ENCODE data around the gene FRYL.
"Not testable (repeated sequence)": the region's sequence is repeated elsewhere in the genome, so short reads cannot be mapped to it uniquely, and the experiment has no call there.

Gene FRYL

DNA sequence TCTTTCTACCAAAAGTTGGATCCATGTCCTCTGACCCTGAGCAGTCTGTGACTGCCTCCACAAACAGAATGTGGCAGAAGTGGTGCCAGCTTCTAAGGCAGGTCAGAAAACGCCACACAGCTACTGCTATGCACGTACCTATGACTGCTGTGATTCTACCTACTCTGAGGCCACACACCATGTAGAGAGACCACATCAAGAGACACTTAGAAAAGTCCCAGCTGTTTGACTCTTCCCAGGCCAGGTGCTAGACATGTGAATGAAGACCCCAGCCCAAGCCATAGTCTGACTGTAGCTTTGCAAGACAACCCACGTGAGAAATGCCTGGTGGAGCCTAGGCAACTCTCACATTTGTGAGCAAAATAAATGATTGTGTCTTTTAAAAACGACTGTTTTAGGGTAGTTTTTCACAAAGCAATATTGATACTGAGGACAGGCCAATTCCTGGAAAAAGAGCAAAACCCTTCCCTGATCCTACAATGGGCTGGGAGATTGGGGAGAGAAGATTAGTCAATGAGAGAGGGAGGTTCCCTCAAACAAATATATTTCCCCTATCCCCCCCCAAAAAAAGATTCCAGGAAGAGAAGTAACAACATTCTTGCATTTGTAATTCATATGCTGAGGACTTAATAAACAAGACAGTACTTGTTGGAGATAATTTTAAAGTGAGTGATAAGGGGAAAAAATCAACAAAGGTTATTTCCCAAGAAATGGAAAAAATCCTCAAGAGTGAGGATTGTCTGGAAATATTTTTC, 33.3 kb downstream of the FRYL start:
- no peak overlapping the region for H3K9ac ChIP-seq (ENCODE audit: insufficient read length)
- no peaks in the 10 kb centered on the region for H3K36me3 ChIP-seq (ENCODE audit: insufficient read depth, low read length)
- TF ChIP-seq POLR2AphosphoS5 (IDR thresholded peaks at IDR 0.05; ENCODE audit: borderline replicate concordance, low read depth, low read length) (no peak), FOXP2 (optimal IDR thresholded peaks at IDR 0.05; ENCODE audit: control extremely low read depth, extremely low read length, insufficient read depth) (no peak), EZH2 (IDR thresholded peaks at IDR 0.05) (no peak)
- no peak for DNase-seq (ENCODE audit: low read depth, low spot score)
- H3K27ac ChIP-seq, result no peak overlapping the region
- H3K4me3 ChIP-seq, result no peak overlapping the region
- no peaks in the 10 kb centered on the region for H3K9me3 ChIP-seq (ENCODE audit: low read depth, low read length)

DNA sequence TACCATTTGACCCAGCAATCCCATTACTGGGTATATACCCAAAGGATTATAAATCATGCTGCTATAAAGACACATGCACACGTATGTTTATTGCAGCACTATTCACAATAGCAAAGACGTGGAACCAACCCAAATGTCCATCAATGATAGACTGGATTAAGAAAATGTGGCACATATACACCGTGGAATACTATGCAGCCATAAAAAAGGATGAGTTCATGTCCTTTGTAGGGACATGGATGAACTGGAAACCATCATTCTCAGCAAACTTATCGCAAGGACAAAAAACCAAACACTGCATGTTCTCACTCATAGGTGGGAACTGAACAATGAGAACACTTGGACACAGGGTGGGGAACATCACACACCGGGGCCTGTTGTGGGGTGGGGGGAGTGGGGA, 34.9 kb downstream of the FRYL start:
- H3K9ac ChIP-seq (ENCODE audit: insufficient read length); H3K9me3 ChIP-seq (ENCODE audit: low read depth, low read length): not testable (repeated sequence)

DNA sequence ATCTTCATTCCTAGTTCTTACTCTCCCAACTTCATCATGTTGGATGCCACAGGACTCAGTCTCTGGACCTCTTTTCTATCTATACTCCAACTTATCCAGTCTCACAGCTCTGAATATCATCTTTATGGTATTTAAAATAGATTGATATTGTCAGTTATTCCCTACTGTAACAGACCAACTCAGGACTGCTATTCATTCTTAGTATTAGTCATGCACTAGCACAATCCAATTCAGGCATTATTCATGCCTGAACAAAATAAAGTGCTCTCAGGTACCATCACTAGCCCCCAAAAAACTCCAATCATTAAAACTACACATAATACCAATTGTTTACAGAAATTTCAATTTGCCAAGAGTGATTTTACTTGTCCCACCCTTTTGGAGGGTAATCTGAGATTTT, 37.7 kb downstream of the FRYL start:
- H3K4me3 ChIP-seq, result no peak overlapping the region
- H3K36me3 ChIP-seq (ENCODE audit: insufficient read depth, low read length), result no peaks in the 10 kb centered on the region
- no peak for TF ChIP-seq FOXP2 (optimal IDR thresholded peaks at IDR 0.05; ENCODE audit: control extremely low read depth, extremely low read length, insufficient read depth)
- no peak for TF ChIP-seq EZH2 (IDR thresholded peaks at IDR 0.05)
- no peak for TF ChIP-seq POLR2AphosphoS5 (IDR thresholded peaks at IDR 0.05; ENCODE audit: borderline replicate concordance, low read depth, low read length)
- DNase-seq (ENCODE audit: low read depth, low spot score), result no peak
- H3K27ac ChIP-seq, result no peak overlapping the region
- H3K9ac ChIP-seq (ENCODE audit: insufficient read length), result no peak overlapping the region
- H3K9me3 ChIP-seq (ENCODE audit: low read depth, low read length), result no peaks in the 10 kb centered on the region

More for the DNA sequence above, 34.9 kb downstream of the FRYL start:
- H3K27ac ChIP-seq; H3K4me3 ChIP-seq; H3K36me3 ChIP-seq (ENCODE audit: insufficient read depth, low read length); DNase-seq (ENCODE audit: low read depth, low spot score): not testable (repeated sequence)

DNA sequence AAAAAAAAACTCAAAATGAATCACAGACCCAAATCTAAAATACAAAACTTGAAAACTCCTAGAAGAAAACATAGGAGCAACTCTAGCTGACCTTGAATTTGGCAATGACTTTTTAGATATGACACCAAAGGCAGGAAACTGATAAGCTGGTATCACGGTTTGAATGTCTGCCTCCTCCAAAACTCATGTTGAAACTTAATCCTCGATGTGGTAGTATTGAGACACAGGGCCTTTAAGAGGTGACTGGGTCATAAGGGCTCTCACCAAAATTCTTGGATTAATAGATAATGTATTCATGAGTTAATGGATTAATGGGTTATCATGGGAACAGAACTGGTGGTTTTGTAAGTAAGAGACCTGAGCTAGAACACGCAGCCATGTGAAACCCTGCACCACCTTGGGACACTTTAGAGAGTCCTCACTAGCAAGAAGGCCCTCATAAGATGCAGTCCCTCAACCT, 40.5 kb downstream of the FRYL start:
- H3K9me3 ChIP-seq (ENCODE audit: low read depth, low read length), result no peaks in the 10 kb centered on the region
- no peak overlapping the region for H3K27ac ChIP-seq
- no peak overlapping the region for H3K4me3 ChIP-seq
- no peak overlapping the region for H3K9ac ChIP-seq (ENCODE audit: insufficient read length)
- H3K36me3 ChIP-seq (ENCODE audit: insufficient read depth, low read length), result no peaks in the 10 kb centered on the region
- DNase-seq (ENCODE audit: low read depth, low spot score), result no peak
- TF ChIP-seq FOXP2 (optimal IDR thresholded peaks at IDR 0.05; ENCODE audit: control extremely low read depth, extremely low read length, insufficient read depth) (no peak), EZH2 (IDR thresholded peaks at IDR 0.05) (no peak), POLR2AphosphoS5 (IDR thresholded peaks at IDR 0.05; ENCODE audit: borderline replicate concordance, low read depth, low read length) (no peak)

DNA sequence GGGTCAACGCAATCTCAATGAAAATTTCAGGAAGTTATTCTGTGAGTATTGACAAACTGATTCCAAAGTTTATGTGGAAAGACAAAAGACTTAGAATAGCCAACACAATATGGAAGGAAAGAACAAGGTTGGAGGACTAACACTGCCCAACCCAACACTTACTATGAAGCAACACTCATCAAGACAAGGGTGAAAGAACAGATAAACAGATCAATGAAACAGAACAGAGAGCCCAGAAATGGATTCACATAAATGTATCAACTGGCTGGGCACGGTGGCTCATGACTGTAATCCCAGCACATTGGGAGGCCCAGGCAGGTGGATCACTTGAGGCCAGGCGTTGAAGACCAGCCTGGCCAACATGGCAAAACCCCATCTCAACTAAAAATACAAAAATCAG, 41.2 kb downstream of the FRYL start:
- TF ChIP-seq POLR2AphosphoS5 (IDR thresholded peaks at IDR 0.05; ENCODE audit: borderline replicate concordance, low read depth, low read length), result no peak
- TF ChIP-seq EZH2 (IDR thresholded peaks at IDR 0.05), result no peak
- no peak for TF ChIP-seq FOXP2 (optimal IDR thresholded peaks at IDR 0.05; ENCODE audit: control extremely low read depth, extremely low read length, insufficient read depth)
- no peak for DNase-seq (ENCODE audit: low read depth, low spot score)
- Histone ChIP-seq H3K9ac (ENCODE audit: insufficient read length) (no peak overlapping the region), H3K9me3 (ENCODE audit: low read depth, low read length) (no peaks in the 10 kb centered on the region), H3K4me3 (no peak overlapping the region), H3K36me3 (ENCODE audit: insufficient read depth, low read length) (no peaks in the 10 kb centered on the region), H3K27ac (no peak overlapping the region)

DNA sequence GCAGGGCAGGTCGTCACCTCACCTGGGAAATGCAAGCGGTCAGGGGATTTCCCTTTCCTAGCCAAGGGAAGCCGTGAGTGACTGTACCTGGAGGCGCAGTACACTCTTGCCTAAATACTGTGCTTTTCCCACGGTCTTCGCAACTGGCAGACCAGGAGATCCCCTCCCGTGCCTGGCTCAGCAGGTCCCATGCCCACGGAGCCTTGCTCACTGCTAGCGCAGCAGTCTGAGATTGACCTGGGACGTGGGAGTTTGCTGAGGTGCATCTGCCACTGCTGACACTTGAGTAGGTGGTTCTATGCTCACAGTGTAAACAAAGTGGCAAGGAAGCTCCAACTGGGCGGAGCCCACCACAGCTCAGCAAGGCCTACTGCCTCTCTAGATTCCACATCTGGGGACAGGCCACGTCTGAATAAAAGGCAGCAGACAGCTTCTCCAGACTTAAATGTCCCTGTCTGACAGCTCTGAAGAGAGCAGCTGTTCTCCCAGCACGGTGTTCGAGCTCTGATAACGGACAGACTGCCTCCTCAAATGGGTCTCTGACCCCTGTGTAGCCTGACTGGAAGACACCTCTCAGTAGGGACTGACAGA, 51.1 kb downstream of the FRYL start:
- not testable (repeated sequence) for DNase-seq (ENCODE audit: low read depth, low spot score); H3K9me3 ChIP-seq (ENCODE audit: low read depth, low read length)

DNA sequence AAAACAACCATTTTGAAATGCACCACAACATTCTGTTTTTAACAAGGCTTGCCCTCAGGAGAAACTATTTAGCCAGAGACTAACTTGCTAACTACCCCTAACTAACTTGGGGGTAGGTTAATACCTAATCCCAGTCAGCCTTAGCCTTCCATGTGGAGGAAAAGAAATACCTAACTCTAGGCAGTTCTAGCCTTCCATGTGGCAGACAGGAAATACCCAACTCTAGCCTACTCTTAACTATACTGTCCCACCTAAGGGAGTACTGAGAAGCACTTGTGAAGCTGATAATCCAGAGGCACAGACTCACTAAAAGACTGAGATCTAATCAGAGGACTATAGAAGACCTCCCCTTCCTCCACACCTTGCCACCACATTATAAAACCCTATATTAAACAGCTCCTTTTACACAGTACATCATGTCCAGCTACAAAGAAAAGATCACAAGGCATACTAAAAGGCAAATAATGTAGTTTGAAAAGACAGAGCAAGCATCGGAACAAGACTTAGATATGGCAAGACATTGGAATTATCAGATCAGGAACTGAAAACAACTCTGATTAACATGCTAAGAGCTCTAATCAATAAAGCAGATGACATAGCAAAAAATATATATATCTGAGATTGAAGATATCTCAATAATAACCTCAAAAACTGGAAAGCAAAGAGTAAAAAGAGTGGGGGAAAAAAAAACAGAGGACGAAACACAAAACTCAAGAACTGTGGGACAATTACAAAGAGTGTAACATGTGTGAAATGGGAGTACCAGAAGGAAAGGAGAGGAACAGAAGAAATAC, 52.2 kb downstream of the FRYL start:
- no peak for DNase-seq (ENCODE audit: low read depth, low spot score)
- Histone ChIP-seq H3K36me3 (ENCODE audit: insufficient read depth, low read length) (no peaks in the 10 kb centered on the region), H3K4me3 (no peak overlapping the region), H3K9ac (ENCODE audit: insufficient read length) (no peak overlapping the region), H3K27ac (no peak overlapping the region), H3K9me3 (ENCODE audit: low read depth, low read length) (no peaks in the 10 kb centered on the region)
- TF ChIP-seq POLR2AphosphoS5 (IDR thresholded peaks at IDR 0.05; ENCODE audit: borderline replicate concordance, low read depth, low read length) (no peak), EZH2 (IDR thresholded peaks at IDR 0.05) (no peak), FOXP2 (optimal IDR thresholded peaks at IDR 0.05; ENCODE audit: control extremely low read depth, extremely low read length, insufficient read depth) (no peak)

More for the DNA sequence above, 51.1 kb downstream of the FRYL start:
- not testable (repeated sequence) for H3K4me3 ChIP-seq; H3K36me3 ChIP-seq (ENCODE audit: insufficient read depth, low read length); H3K9ac ChIP-seq (ENCODE audit: insufficient read length); H3K27ac ChIP-seq

DNA sequence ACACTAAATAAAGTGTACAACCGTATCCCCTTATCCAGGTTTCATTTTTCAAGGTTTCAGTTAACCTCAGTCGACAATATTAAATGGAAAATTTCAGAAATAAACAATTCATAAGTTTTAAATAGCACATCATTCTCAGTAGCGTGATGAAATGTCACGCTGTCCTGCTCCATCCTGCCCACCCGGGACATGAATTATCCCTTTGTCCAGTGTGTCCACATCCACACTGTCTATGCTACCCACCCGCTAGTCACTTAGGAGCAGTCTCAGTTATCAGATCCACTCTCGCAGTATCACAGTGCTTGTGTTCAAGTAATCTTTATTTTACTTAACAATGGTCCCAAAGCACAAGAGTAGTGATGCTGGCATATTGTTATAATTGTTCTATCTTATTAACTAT, 54.7 kb downstream of the FRYL start:
- Histone ChIP-seq H3K4me3 (no peak overlapping the region), H3K9ac (ENCODE audit: insufficient read length) (no peak overlapping the region), H3K36me3 (ENCODE audit: insufficient read depth, low read length) (no peaks in the 10 kb centered on the region), H3K27ac (no peak overlapping the region), H3K9me3 (ENCODE audit: low read depth, low read length) (no peaks in the 10 kb centered on the region)
- TF ChIP-seq POLR2AphosphoS5 (IDR thresholded peaks at IDR 0.05; ENCODE audit: borderline replicate concordance, low read depth, low read length), result no peak
- no peak for TF ChIP-seq EZH2 (IDR thresholded peaks at IDR 0.05)
- TF ChIP-seq FOXP2 (optimal IDR thresholded peaks at IDR 0.05; ENCODE audit: control extremely low read depth, extremely low read length, insufficient read depth), result no peak
- no peak for DNase-seq (ENCODE audit: low read depth, low spot score)

All from SK-N-MC (cell line).